Measurements from ENCODE around the gene TNS3. TPM values are rescaled to one million over a fixed set of nuclear protein-coding genes. Genes with fewer than 3 reads are reported as not detected.

Gene TNS3
- total and polyA plus RNA-seq, 2 of the 13 experiments (the other 11 are each of a cell fraction or from before 2014, with no cell fraction given): 52.9 to 55.7 TPM

DNA sequence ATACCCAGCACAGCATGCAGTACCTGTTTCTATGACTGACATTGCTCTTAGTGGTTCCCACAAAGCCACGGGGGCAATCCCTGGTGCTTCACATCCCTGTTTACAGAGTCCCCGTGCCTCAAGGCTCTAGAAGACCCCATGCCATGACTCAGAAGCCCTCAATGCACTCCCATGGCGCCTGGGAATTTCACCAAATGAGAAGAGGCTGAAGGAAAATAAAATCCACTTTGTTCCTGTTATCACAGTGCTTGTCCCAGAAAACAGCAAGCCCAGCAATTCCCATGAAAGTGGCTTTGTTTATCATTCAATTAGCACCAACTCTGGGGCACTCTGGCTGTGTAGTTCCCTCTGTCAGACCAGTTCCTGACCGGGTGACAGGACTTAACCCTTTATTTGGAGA, 268.3 kb downstream of the TNS3 start:
- in situ Hi-C loops (cut with HindIII; ENCODE audit: extremely low pct_ligation_motif_present, low pct_unique_long_range_greater_than_20kb): no loop called here
- H3K27me3 ChIP-seq (ENCODE audit: control insufficient read depth in 1 of 2, insufficient read depth in 2 of 2, low read length in 2 of 2): no peaks in the 10 kb centered on the region
- no TSS peak for BruUV-seq (replicated peaks)
- no peak overlapping the region for H2AFZ ChIP-seq (ENCODE audit: low read length)
- 88% methylated on average over 3 of the region's 4 CpGs for WGBS (ENCODE audit: low lambda C conversion rate)
- no peaks in the 10 kb centered on the region for H3K79me2 ChIP-seq (ENCODE audit: insufficient read depth, low read length)
- H3K4me1 ChIP-seq (ENCODE audit: insufficient read depth, low read length): no peaks in the 10 kb centered on the region
- H3K4me3 ChIP-seq (replicated peaks in 1 of 3; ENCODE audit: insufficient read depth in 1 of 3, low read depth in 2 of 3, low read length in 3 of 3): no peak overlapping the region
- TF ChIP-seq PAF1 (CRISPR knock-in tag; IDR thresholded peaks at IDR 0.05) (no peak), ZNF451 (CRISPR knock-in tag; IDR thresholded peaks at IDR 0.05) (no peak), ZNF562 (CRISPR knock-in tag; IDR thresholded peaks at IDR 0.05; ENCODE audit: borderline replicate concordance) (no peak), HOXD1 (CRISPR knock-in tag; IDR thresholded peaks at IDR 0.05) (no peak), MAFK (conservative IDR thresholded peaks at IDR 0.05 in 1 of 2, IDR thresholded peaks at IDR 0.05 in 1 of 2; ENCODE audit: low read length in 2 of 2) (0 out of 4 replicates have a peak, but pooled peaks of 1 of the 2 experiments have one; percentile 7), ZBTB21 (CRISPR knock-in tag; IDR thresholded peaks at IDR 0.05) (no peak), ZNF780A (CRISPR knock-in tag; IDR thresholded peaks at IDR 0.05) (no peak), ZNF543 (CRISPR knock-in tag; IDR thresholded peaks at IDR 0.05) (no peak), ZNF652 (CRISPR knock-in tag; IDR thresholded peaks at IDR 0.05; ENCODE audit: borderline replicate concordance, low read depth) (0 out of 2 replicates have a peak, but pooled peaks have one; percentile 38)
- TF ChIP-seq, protein P1, sequence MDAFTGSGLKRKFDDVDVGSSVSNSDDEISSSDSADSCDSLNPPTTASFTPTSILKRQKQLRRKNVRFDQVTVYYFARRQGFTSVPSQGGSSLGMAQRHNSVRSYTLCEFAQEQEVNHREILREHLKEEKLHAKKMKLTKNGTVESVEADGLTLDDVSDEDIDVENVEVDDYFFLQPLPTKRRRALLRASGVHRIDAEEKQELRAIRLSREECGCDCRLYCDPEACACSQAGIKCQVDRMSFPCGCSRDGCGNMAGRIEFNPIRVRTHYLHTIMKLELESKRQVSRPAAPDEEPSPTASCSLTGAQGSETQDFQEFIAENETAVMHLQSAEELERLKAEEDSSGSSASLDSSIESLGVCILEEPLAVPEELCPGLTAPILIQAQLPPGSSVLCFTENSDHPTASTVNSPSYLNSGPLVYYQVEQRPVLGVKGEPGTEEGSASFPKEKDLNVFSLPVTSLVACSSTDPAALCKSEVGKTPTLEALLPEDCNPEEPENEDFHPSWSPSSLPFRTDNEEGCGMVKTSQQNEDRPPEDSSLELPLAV (CRISPR knock-in tag; conservative IDR thresholded peaks at IDR 0.05; ENCODE audit: low read depth): no peak
- H3K36me3 ChIP-seq (replicated peaks in 1 of 2; ENCODE audit: control insufficient read depth in 1 of 2, insufficient read depth in 2 of 2, low read length in 2 of 2): peaks cover 22 to 75% of the 10 kb centered on the region in 2 experiments
- no peaks in the 10 kb centered on the region for H3K9me3 ChIP-seq (ENCODE audit: low read length)
- ATAC-seq (no peak), DNase-seq (ENCODE audit: low spot score) (no peak), FAIRE-seq (no peak)
- no peak overlapping the region for H3K4me2 ChIP-seq (ENCODE audit: low read depth, low read length)
- ChIA-PET CTCF (ENCODE audit: low intra/inter-chr PET ratio, low total read pairs) (no interaction called here), POLR2A (no interaction called here)
- 0 out of 2 replicates have a peak, but pooled peaks cover 10% of the 10 kb centered on the region for H4K20me1 ChIP-seq (ENCODE audit: insufficient read depth, low read length)
- H3K27ac ChIP-seq (ENCODE audit: extremely low read length, insufficient read depth, low read length): no peak overlapping the region
- intact Hi-C loops (cut with micrococcal nuclease; ENCODE audit: unreplicated experiment): no loop called here
- no peak overlapping the region for H3K9ac ChIP-seq (ENCODE audit: insufficient read depth, low read depth, low read length)

All from HepG2 (cell line).